Islet precursor cell (in vitro differentiated cells): ENCODE data around the gene BMI1.
"Not testable (repeated sequence)": the region's sequence is repeated elsewhere in the genome, so short reads cannot be mapped to it uniquely, and the experiment has no call there.

Experiments
- DNase-seq: peaks from one replicate; pipeline ENCODE4 v3.0.0-alpha.2; 2018

Gene BMI1

GRCh38 chr10:22340329-22341189 is 19.7 kb downstream of the BMI1 start:
- DNase-seq = peak; percentile 76

- DNase-seq = no peak
These were observed 20.5 kb downstream of the BMI1 start for GRCh38 chr10:22341190-22341925.

- no peak for DNase-seq
These were observed 21.0 kb downstream of the BMI1 start for GRCh38 chr10:22341926-22342196.

- DNase-seq = no peak
These were observed 21.5 kb downstream of the BMI1 start for GRCh38 chr10:22342421-22342820.

GRCh38 chr10:22343731-22344130 is 22.8 kb downstream of the BMI1 start:
- DNase-seq = no peak

GRCh38 chr10:22344249-22344648 is 23.4 kb downstream of the BMI1 start:
- no peak for DNase-seq

GRCh38 chr10:22344781-22345300 is 23.9 kb downstream of the BMI1 start:
- DNase-seq = no peak

GRCh38 chr10:22345301-22346095 is 24.6 kb downstream of the BMI1 start, which contains the start of gene SPAG6:
TSS of gene SPAG6 (plus strand) at chr10:22345496. CDS start at chr10:22345612, 116 bp downstream.
- peak; percentile 83 for DNase-seq

GRCh38 chr10:22346096-22346661 is 25.3 kb downstream of the BMI1 start:
- DNase-seq = no peak

- DNase-seq = no peak
These were observed 28.9 kb downstream of the BMI1 start for GRCh38 chr10:22349755-22350154.

- DNase-seq = no peak
These were observed 30.3 kb downstream of the BMI1 start for GRCh38 chr10:22351131-22351703.

GRCh38 chr10:22356324-22356873 is 35.5 kb downstream of the BMI1 start:
- DNase-seq = no peak

GRCh38 chr10:22357770-22358169 is 36.9 kb downstream of the BMI1 start:
- not testable (repeated sequence) for DNase-seq

- DNase-seq = no peak
These were observed 42.4 kb downstream of the BMI1 start for GRCh38 chr10:22363305-22363704.

GRCh38 chr10:22364407-22365140 is 43.7 kb downstream of the BMI1 start:
- DNase-seq = no peak

- no peak for DNase-seq
These were observed 44.3 kb downstream of the BMI1 start for GRCh38 chr10:22365233-22365632.

GRCh38 chr10:22365644-22366434 is 44.9 kb downstream of the BMI1 start:
- DNase-seq = no peak

GRCh38 chr10:22366435-22366703 is 45.5 kb downstream of the BMI1 start:
- DNase-seq = no peak

GRCh38 chr10:22366771-22367170 is 45.9 kb downstream of the BMI1 start:
- DNase-seq = no peak

- DNase-seq = no peak
These were observed 46.6 kb downstream of the BMI1 start for GRCh38 chr10:22367471-22367870.

GRCh38 chr10:22368402-22368801 is 47.5 kb downstream of the BMI1 start:
- DNase-seq = no peak
